Measurements from ENCODE around the gene KLHDC8B.

Gene KLHDC8B

GRCh38 chr3:49164983-49165720, 6.2 kb upstream of the KLHDC8B start:
- no peak for DNase-seq (ENCODE audit: low read depth)
- TF ChIP-seq CTCF (conservative IDR thresholded peaks at IDR 0.05; ENCODE audit: low read depth, low read length), result no peak
- H3K4me3 ChIP-seq (ENCODE audit: low read length), result peak overlapping the region; percentile 86

- H3K4me3 ChIP-seq (ENCODE audit: low read length), result peak within 1 kb of the TSS; percentile 86
- no peak for DNase-seq (ENCODE audit: low read depth)
- no peak for TF ChIP-seq CTCF (conservative IDR thresholded peaks at IDR 0.05; ENCODE audit: low read depth, low read length)
These were observed 5.3 kb upstream of the KLHDC8B start, which contains the start of gene CCDC71 for GRCh38 chr3:49165771-49166751. Gene CCDC71, minus strand, starts transcription at chr3:49166331. Its CDS starts 2,123 bp downstream, at chr3:49164208.

GRCh38 chr3:49166752-49167556, 4.4 kb upstream of the KLHDC8B start:
- no peak for TF ChIP-seq CTCF (conservative IDR thresholded peaks at IDR 0.05; ENCODE audit: low read depth, low read length)
- peak overlapping the region; percentile 86 for H3K4me3 ChIP-seq (ENCODE audit: low read length)
- no peak for DNase-seq (ENCODE audit: low read depth)

GRCh38 chr3:49170744-49171118, 667 bp upstream of the KLHDC8B start:
- TF ChIP-seq CTCF (conservative IDR thresholded peaks at IDR 0.05; ENCODE audit: low read depth, low read length), result no peak
- H3K4me3 ChIP-seq (ENCODE audit: low read length), result peak overlapping the region; percentile 70
- no peak for DNase-seq (ENCODE audit: low read depth)

GRCh38 chr3:49171775-49172500, 540 bp downstream of the KLHDC8B start:
- DNase-seq (ENCODE audit: low read depth), result no peak
- TF ChIP-seq CTCF (conservative IDR thresholded peaks at IDR 0.05; ENCODE audit: low read depth, low read length), result no peak
- H3K4me3 ChIP-seq (ENCODE audit: low read length), result peak overlapping the region; percentile 70

GRCh38 chr3:49172551-49173041, 1.2 kb downstream of the KLHDC8B start:
- TF ChIP-seq CTCF (conservative IDR thresholded peaks at IDR 0.05; ENCODE audit: low read depth, low read length), result no peak
- H3K4me3 ChIP-seq (ENCODE audit: low read length), result peak overlapping the region; percentile 70
- DNase-seq (ENCODE audit: low read depth), result no peak
